A673 (cell line): Measurements from ENCODE around the gene UPK1B.

Source experiments
- CTCF ChIP-seq: fragments of 300-800, 200-600 bp; sonication (generic); conservative IDR thresholded peaks from 2 replicates; pipeline ENCODE4 v1.5.1; 2017; ENCODE audit warnings: low read depth, mild to moderate bottlenecking, antibody characterized with exemption, low read length, moderate library complexity, mixed read lengths
- EZH2 ChIP-seq: fragments of 200-600 bp; sonication (generic); IDR thresholded peaks from 2 replicates; pipeline ENCODE4 v1.6.1; 2017; ENCODE audit warnings: borderline replicate concordance, low read depth, mild to moderate bottlenecking, mixed read lengths, antibody characterized with exemption, low read length; ENCODE audit not compliant: poor library complexity, severe bottlenecking

- TF ChIP-seq CTCF, result no peak
- TF ChIP-seq EZH2, result no peak
Measured at GRCh38 chr3:119160815-119161214, 12.6 kb upstream of the UPK1B start.
